OCI-LY7 (cell line): ENCODE data around the gene M1AP. TPM values are rescaled to one million over a fixed set of nuclear protein-coding genes. Genes with fewer than 3 reads are reported as not detected.

ENCODE experiments used
- Bru-seq: library from RNA; stranded (reverse); fragments of 400-500 nt; gene quantifications from one replicate; lab custom pipeline; 2021; lab: Mats Ljungman, UMichigan
- BruChase-seq, 2 experiments: library from RNA; stranded (reverse); fragments of 400-500 nt; gene quantifications; one replicate each; lab custom pipeline; 2021; lab: Mats Ljungman, UMichigan
- BruUV-seq: library from RNA; stranded (reverse); fragments of 400-500 nt; replicated peaks from 2 replicates; lab custom pipeline; 2021; lab: Mats Ljungman, UMichigan
- CTCF ChIA-PET: fragments of 300-600 bp; sonication (Branson Sonifier 250); formaldehyde crosslinking; loops from one replicate; lab custom pipeline; 2022; ENCODE audit warnings: antibody characterized with exemption; ENCODE audit not compliant: unreplicated experiment; lab: Charles Lee
- POLR2A ChIA-PET: fragments of 300-600 bp; sonication (Branson Sonifier 250); formaldehyde crosslinking; loops from one replicate; lab custom pipeline; 2022; ENCODE audit warnings: antibody characterized with exemption; lab: Charles Lee
- DNase-seq: peaks from one replicate; pipeline ENCODE4 v3.0.0-alpha.2; 2015; ENCODE audit warnings: low spot score
- H2AFZ ChIP-seq: fragments of 200-600 bp; sonication (generic), shearing (Covaris generic); 2 replicates; pipeline ENCODE4 v1.6.1; 2014; ENCODE audit warnings: mild to moderate bottlenecking, antibody characterized with exemption, low read length, moderate library complexity
- H3K27ac ChIP-seq: fragments of 200-600 bp; sonication (generic); 2 replicates; pipeline ENCODE4 v1.5.1; 2014; ENCODE audit warnings: mixed run types, low read depth, mild to moderate bottlenecking, moderate library complexity, low read length, inconsistent platforms; ENCODE audit not compliant: poor library complexity, severe bottlenecking
- H3K36me3 ChIP-seq: fragments of 200-600 bp; sonication (generic); 2 replicates; pipeline ENCODE4 v1.6.1; 2014; ENCODE audit warnings: mild to moderate bottlenecking, antibody characterized with exemption, low read length, moderate library complexity, mixed read lengths; ENCODE audit not compliant: insufficient read depth
- H3K4me1 ChIP-seq: fragments of 200-600 bp; sonication (generic); 2 replicates; pipeline ENCODE4 v1.5.1; 2014; ENCODE audit warnings: mild to moderate bottlenecking, low read length; ENCODE audit not compliant: insufficient read depth, poor library complexity, severe bottlenecking
- H3K4me2 ChIP-seq: fragments of 200-600 bp; sonication (generic); 2 replicates; pipeline ENCODE4 v1.6.1; 2014; ENCODE audit warnings: mild to moderate bottlenecking, low read length
- H3K4me3 ChIP-seq: fragments of 200-600 bp; sonication (generic); 2 replicates; pipeline ENCODE4 v1.5.1; 2014; ENCODE audit warnings: mild to moderate bottlenecking, low read depth, low read length; ENCODE audit not compliant: poor library complexity, severe bottlenecking
- H3K79me2 ChIP-seq: fragments of 200-600 bp; sonication (generic); 2 replicates; pipeline ENCODE4 v1.6.1; 2016; ENCODE audit warnings: low read depth, mild to moderate bottlenecking, low read length, moderate library complexity, mixed read lengths; ENCODE audit not compliant: insufficient read depth
- H3K9me2 ChIP-seq: fragments of 200-600 bp; sonication (generic); 2 replicates; pipeline ENCODE4 v1.6.1; 2016; ENCODE audit warnings: mild to moderate bottlenecking, low read length, mixed read lengths; ENCODE audit not compliant: insufficient read depth
- H3K9me3 ChIP-seq: fragments of 200-600 bp; sonication (generic); 2 replicates; pipeline ENCODE4 v1.6.1; 2014; ENCODE audit warnings: mild to moderate bottlenecking, mixed run types, low read length, mixed read lengths
- H4K20me1 ChIP-seq: fragments of 200-600 bp; sonication (generic); 2 replicates; pipeline ENCODE4 v1.6.1; 2014; ENCODE audit warnings: mild to moderate bottlenecking, antibody characterized with exemption, low read length, moderate library complexity, mixed read lengths; ENCODE audit not compliant: insufficient read depth
- EZH2phosphoT487 ChIP-seq: fragments of 200-600 bp; sonication (generic); IDR thresholded peaks from 2 replicates; pipeline ENCODE4 v1.6.1; 2018; ENCODE audit warnings: low read depth, borderline replicate concordance, mild to moderate bottlenecking, mixed run types, antibody characterized with exemption, low read length, moderate library complexity, mixed read lengths
- intact Hi-C: fragments of 100-400 bp; cut with micrococcal nuclease; formaldehyde crosslinking; loops from one replicate; pipeline ENCODE4 v1.10.0; 2022; ENCODE audit not compliant: unreplicated experiment
- long read RNA-seq: library from polyadenylated mRNA; stranded (forward); transcript quantifications from one replicate; pipeline ENCODE4 v2.0.0, GENCODE V29; 2022
- total RNA-seq, 2 experiments: library from RNA; depleted of rRNA in 1 of 2; stranded (reverse); fragments of >200 nt in 1 of 2; shearing (Covaris generic) in 1 of 2; gene quantifications; 2 replicates each; pipeline ENCODE4 v1.2.3, GENCODE V29; 2014 to 2022
- TF ChIP-seq, protein P1 (sequence below): fragments of 200-600 bp; sonication (generic); conservative IDR thresholded peaks from 2 replicates; pipeline ENCODE4 v1.5.1; 2014; ENCODE audit warnings: mild to moderate bottlenecking, antibody characterized with exemption, low read length, moderate library complexity, mixed read lengths

Gene M1AP, protein sequence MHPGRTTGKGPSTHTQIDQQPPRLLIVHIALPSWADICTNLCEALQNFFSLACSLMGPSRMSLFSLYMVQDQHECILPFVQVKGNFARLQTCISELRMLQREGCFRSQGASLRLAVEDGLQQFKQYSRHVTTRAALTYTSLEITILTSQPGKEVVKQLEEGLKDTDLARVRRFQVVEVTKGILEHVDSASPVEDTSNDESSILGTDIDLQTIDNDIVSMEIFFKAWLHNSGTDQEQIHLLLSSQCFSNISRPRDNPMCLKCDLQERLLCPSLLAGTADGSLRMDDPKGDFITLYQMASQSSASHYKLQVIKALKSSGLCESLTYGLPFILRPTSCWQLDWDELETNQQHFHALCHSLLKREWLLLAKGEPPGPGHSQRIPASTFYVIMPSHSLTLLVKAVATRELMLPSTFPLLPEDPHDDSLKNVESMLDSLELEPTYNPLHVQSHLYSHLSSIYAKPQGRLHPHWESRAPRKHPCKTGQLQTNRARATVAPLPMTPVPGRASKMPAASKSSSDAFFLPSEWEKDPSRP
- not detected in 2 replicates for total RNA-seq (2014; rRNA removed; shearing (Covaris generic))
- total RNA-seq (2022), result not detected in 2 replicates
- Bru-seq, nascent RNA, result not detected
- BruChase-seq, experiment 1, labeled RNA remaining after a 6-hour chase, result percentile 5 among the genes with signal in this experiment
- BruChase-seq, experiment 2, labeled RNA remaining after a 2-hour chase, result percentile 3 among the genes with signal in this experiment
- long read RNA-seq, result 0 reads

DNA sequence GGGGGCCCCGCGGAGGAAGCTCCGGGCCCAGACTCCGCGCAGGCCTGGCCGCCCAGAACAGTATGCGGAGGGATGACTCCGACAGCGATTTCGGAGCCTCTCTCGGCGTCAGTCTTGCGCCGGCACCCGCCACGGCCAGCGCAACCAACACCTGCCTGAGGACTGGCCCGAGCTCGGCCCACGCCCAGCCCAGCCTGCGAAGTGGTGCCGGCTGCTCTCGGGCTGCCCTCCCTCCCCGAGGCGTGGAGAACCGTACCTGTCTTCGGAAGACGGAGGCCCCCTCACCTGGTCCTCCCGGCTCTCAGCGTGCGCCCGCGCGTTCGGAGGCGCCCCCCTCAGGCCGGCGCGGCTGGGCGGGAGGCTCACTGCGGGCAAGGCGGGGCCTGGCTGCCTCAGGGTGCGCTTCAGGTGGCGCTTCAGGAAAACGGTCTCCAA lies at the start of gene M1AP:
TSS of gene M1AP (minus strand) at position 322 of the 435 bp plus-strand sequence. CDS start 8,055 bp downstream, outside the sequence.
- no peak within 1 kb of the TSS for H3K4me2 ChIP-seq
- BruUV-seq, result no TSS peak
- ChIA-PET CTCF (no interaction called here), POLR2A (no interaction called here)
- no peaks in the 10 kb centered on the region for H3K9me2 ChIP-seq
- TF ChIP-seq, protein P1, sequence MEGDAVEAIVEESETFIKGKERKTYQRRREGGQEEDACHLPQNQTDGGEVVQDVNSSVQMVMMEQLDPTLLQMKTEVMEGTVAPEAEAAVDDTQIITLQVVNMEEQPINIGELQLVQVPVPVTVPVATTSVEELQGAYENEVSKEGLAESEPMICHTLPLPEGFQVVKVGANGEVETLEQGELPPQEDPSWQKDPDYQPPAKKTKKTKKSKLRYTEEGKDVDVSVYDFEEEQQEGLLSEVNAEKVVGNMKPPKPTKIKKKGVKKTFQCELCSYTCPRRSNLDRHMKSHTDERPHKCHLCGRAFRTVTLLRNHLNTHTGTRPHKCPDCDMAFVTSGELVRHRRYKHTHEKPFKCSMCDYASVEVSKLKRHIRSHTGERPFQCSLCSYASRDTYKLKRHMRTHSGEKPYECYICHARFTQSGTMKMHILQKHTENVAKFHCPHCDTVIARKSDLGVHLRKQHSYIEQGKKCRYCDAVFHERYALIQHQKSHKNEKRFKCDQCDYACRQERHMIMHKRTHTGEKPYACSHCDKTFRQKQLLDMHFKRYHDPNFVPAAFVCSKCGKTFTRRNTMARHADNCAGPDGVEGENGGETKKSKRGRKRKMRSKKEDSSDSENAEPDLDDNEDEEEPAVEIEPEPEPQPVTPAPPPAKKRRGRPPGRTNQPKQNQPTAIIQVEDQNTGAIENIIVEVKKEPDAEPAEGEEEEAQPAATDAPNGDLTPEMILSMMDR, result no peak
- TF ChIP-seq EZH2phosphoT487, result no peak
- H3K4me3 ChIP-seq, result no peak within 1 kb of the TSS
- no peaks in the 10 kb centered on the region for H3K79me2 ChIP-seq
- H3K4me1 ChIP-seq, result no peaks in the 10 kb centered on the region
- intact Hi-C loops, result no loop called here
- no peak within 1 kb of the TSS for H2AFZ ChIP-seq
- no peaks in the 10 kb centered on the region for H3K9me3 ChIP-seq
- H3K36me3 ChIP-seq, result no peaks in the 10 kb centered on the region
- H3K27ac ChIP-seq, result no peak within 1 kb of the TSS
- H4K20me1 ChIP-seq, result no peaks in the 10 kb centered on the region
- no peak for DNase-seq

DNA sequence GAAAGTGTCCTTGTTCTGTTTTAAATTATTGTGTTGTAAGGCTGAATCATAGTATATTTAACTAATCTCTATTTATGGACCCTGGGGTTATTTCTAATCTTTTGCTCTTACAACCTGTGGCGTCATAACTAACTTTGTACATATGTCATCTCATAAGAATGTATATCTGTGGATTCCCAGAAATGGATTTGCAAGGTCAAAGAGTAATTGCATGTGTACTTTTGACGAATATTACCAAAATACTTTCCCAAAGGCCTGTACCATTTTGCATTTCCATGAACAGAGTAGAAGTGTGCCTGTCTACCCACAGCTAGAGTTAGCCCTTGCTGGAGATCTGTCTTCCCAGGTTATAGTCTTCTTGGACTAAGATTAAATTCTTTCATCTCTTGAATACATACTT lies 48.7 kb upstream of the M1AP start:
- no peak overlapping the region for H3K27ac ChIP-seq
- H4K20me1 ChIP-seq, result no peaks in the 10 kb centered on the region
- no peaks in the 10 kb centered on the region for H3K4me1 ChIP-seq
- no peaks in the 10 kb centered on the region for H3K36me3 ChIP-seq
- no peaks in the 10 kb centered on the region for H3K9me2 ChIP-seq
- CTCF ChIA-PET, result no interaction called here
- no peak overlapping the region for H2AFZ ChIP-seq
- intact Hi-C loops, result no loop called here
- no peak for DNase-seq
- BruUV-seq, result no TSS peak
- POLR2A ChIA-PET, result no interaction called here
- H3K4me2 ChIP-seq, result no peak overlapping the region
- no peaks in the 10 kb centered on the region for H3K9me3 ChIP-seq
- no peak overlapping the region for H3K4me3 ChIP-seq
- H3K79me2 ChIP-seq, result no peaks in the 10 kb centered on the region
- TF ChIP-seq, protein P1, result no peak
- no peak for TF ChIP-seq EZH2phosphoT487
